Measurements from ENCODE around the gene NEAT1. TPM values are rescaled to one million over a fixed set of nuclear protein-coding genes. Genes with fewer than 3 reads are reported as not detected.

Gene NEAT1
- total and polyA plus RNA-seq, 2 of the 8 experiments (the other 6 are each of a cell fraction or from before 2014, with no cell fraction given) = 2.4 to 10.7 TPM

- TF ChIP-seq CHD7 (IDR thresholded peaks at IDR 0.05; ENCODE audit: insufficient replicate concordance, low read length) (no peak), HDAC2 (IDR thresholded peaks at IDR 0.05; ENCODE audit: borderline replicate concordance in 1 of 2, low read depth in 2 of 2, low read length in 2 of 2) (no peak), ATF3 (IDR thresholded peaks at IDR 0.05; ENCODE audit: insufficient read depth, low read depth, low read length) (no peak), EGR1 (IDR thresholded peaks at IDR 0.05; ENCODE audit: borderline replicate concordance, low read depth, low read length) (no peak), KDM4A (IDR thresholded peaks at IDR 0.05; ENCODE audit: low read depth, low read length, severe bottlenecking) (no peak), RFX5 (IDR thresholded peaks at IDR 0.05; ENCODE audit: borderline replicate concordance, low read depth, low read length) (no peak), JUN (IDR thresholded peaks at IDR 0.05; ENCODE audit: low read depth, low read length) (no peak), TBP (IDR thresholded peaks at IDR 0.05; ENCODE audit: low read depth, low read length) (no peak), SIN3A (conservative IDR thresholded peaks at IDR 0.05 in 1 of 2, IDR thresholded peaks at IDR 0.05 in 1 of 2; ENCODE audit: low read depth in 1 of 2, low read length in 2 of 2) (no peak)
Measured at GRCh38 chr11:65419772-65420481, 2.7 kb upstream of the NEAT1 start (continued).

Data from H1 (cell line).